ENCODE results near the gene RFTN1.
A peak's percentile ranks its signal among the peaks of the same experiment; 100 is the strongest.

RFTN1 gene

GRCh38 chr3:16406166-16406565 is 107.3 kb downstream of the RFTN1 start:
- no peak for DNase-seq (ENCODE audit: low spot score)

GRCh38 chr3:16404349-16404895 is 109.1 kb downstream of the RFTN1 start:
- no peak for DNase-seq (ENCODE audit: low spot score)

DNA sequence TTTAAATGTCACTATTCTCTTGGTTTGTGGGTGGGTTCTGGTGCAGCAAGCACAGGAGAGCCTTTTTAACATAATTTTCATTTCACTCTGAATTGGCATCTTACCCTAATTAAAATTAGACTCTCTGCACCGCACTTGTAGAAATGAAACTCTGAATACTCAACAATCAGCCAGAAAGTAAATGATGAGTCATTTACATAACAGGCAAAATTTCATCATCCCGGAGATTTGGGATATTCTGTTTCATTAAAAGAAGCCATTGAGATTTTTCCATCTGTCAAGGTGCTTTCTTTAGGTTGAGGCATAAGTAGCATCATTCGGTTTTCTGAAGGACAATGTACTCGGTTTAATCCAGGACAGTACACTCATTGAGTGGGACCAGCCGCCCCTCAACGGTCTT is 111.0 kb downstream of the RFTN1 start:
- DNase-seq (ENCODE audit: low spot score): no peak

GRCh38 chr3:16401273-16401672 is 112.2 kb downstream of the RFTN1 start:
- no peak for DNase-seq (ENCODE audit: low spot score)

GRCh38 chr3:16400106-16400931 is 113.2 kb downstream of the RFTN1 start:
- no peak for DNase-seq (ENCODE audit: low spot score)

- DNase-seq (ENCODE audit: low spot score): peak; percentile 28
Measured at GRCh38 chr3:16399473-16399872, 114.0 kb downstream of the RFTN1 start.

- no peak for DNase-seq (ENCODE audit: low spot score)
Measured at GRCh38 chr3:16398648-16399047, 114.9 kb downstream of the RFTN1 start.

GRCh38 chr3:16396202-16396601 is 117.3 kb downstream of the RFTN1 start:
- no peak for DNase-seq (ENCODE audit: low spot score)

- no peak for DNase-seq (ENCODE audit: low spot score)
Measured at GRCh38 chr3:16395212-16395611, 118.3 kb downstream of the RFTN1 start.

DNA sequence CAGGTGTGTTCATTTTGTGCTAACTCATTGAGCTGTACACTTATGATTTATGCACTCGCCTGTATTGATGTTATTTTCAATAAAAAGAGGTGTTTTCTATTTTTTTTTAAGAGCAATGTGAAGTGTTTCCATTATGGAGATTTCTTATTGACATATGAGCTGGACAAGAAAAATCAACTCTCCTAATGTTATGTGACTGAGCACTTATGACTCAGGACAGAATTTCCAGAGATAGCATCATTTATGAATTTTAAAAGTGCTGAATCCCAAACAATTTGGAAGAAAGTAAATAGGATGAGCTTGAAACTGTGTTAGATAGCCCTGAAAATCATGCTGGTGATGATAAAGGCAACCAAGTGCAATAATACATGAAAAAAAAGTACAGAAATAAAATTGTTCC is 118.9 kb downstream of the RFTN1 start:
- no peak for DNase-seq (ENCODE audit: low spot score)

DNA sequence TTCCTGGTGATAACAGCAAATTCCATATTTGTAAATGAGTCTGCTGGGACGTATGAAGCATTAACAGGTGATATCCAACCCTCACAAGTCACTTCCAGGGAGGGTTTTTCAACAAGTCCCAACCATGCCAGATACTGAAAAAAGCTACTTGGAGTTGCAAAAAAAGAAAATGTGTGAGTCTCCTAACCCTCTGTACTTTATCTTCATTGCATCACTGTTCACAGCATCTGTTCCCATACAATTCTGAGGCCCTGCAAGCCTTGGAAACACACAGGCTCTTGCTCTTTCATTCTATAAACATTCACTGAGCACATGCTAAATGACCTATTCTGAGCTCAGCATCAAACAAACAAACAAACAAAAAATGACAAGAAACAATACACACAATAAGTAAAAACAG is 120.8 kb downstream of the RFTN1 start:
- no peak for DNase-seq (ENCODE audit: low spot score)

DNA sequence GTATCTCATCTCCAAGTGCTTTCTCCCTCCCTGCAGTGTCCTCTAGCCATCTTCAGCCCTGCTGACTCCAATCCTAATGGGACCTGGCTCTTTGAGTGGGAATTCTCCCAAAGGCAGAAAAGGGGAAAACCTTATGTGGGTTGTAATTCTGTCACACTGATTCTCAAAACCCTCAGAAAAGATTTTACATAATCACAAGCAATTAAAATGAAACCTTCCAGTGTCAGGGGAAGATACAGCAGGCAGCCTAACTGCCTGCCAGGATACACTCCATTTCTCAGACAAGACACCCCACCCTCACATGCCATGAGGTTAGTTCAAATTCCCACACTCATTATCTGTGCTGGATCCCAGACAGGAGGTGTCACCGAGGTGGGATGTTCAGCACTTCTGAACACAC is 121.4 kb downstream of the RFTN1 start:
- DNase-seq (ENCODE audit: low spot score): no peak

DNA sequence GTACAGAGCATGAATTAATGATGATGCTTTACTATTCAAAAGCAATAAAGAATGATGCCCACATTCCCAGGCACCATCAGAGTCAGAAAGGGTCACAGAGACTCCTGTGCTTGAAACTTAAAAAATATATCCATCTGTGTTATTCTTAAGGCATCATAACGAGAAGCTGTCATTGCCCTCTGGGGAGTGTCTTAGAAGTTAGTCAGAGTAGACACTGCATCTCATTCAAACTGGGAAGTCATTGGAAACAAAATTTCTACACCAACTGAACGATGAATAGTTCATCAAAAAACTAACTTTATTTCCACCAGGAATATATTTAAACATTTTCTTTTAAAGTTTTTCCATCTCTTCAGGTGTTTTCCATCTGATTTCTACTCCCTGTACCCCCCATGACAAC is 122.9 kb downstream of the RFTN1 start:
- DNase-seq (ENCODE audit: low spot score): no peak

GRCh38 chr3:16388850-16389441 is 124.6 kb downstream of the RFTN1 start:
- no peak for DNase-seq (ENCODE audit: low spot score)

DNA sequence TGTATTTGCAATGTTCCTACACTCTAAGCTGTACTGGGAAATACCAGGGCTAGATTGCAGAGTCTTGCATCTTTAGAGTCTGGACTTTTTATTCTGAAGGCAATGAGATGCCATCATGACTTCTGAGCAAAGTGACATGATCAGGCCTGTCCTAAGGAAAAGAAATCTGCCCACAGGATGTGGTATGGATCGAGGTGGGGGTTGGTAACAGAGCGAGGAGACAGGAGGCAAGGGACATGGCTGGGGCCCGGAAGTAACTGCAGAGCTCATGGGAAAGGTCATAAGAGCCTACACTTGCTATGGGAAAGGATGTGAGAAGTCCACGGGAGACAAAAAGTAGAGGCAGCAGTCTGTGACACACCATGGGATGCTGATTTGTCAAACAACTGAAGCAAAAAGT is 126.9 kb downstream of the RFTN1 start:
- DNase-seq (ENCODE audit: low spot score): no peak

GRCh38 chr3:16385151-16385550 is 128.3 kb downstream of the RFTN1 start:
- DNase-seq (ENCODE audit: low spot score): no peak

- DNase-seq (ENCODE audit: low spot score): no peak
Measured at GRCh38 chr3:16383864-16384263, 129.6 kb downstream of the RFTN1 start.

DNA sequence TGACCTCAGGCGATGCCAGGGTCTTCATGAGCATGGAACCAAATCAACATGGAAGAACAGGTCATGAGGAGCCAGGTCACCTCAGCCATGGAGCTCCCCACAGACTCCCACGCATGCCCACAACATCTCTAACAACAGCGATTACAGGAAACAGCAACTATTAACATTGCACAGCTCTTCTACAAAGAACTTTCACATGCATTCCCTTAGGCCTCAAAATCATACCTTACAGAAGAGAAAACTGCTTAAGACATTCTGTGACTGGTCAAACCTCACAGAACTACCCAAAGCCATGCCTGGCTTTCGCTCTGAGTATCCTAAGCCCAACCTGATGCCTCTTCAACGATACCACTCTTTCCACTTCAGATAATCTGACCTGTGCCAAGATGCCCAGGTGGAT is 130.7 kb downstream of the RFTN1 start:
- DNase-seq (ENCODE audit: low spot score): no peak

- DNase-seq (ENCODE audit: low spot score): no peak
Measured at GRCh38 chr3:16381426-16381825, 132.1 kb downstream of the RFTN1 start.

GRCh38 chr3:16380421-16380820 is 133.1 kb downstream of the RFTN1 start:
- no peak for DNase-seq (ENCODE audit: low spot score)

DNA sequence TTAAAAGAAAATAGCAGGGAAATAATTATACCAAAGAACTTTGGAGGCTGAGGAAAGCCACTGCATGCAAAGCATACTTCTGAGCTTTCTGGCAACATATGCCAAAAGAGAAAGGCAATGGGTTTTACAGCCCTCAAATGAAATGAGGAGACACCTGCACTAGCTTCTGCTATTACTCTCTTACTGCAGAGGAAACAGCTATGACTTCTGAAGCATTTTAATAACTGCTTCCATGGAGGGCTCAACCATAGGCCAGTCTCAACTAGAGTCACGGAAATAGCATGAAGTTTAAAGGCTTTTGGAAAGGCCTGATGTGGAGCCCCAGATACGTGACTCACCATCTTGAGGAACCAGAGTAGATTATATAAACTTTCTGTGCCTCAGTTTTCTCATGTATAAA is 133.7 kb downstream of the RFTN1 start:
- DNase-seq (ENCODE audit: low spot score): no peak

DNA sequence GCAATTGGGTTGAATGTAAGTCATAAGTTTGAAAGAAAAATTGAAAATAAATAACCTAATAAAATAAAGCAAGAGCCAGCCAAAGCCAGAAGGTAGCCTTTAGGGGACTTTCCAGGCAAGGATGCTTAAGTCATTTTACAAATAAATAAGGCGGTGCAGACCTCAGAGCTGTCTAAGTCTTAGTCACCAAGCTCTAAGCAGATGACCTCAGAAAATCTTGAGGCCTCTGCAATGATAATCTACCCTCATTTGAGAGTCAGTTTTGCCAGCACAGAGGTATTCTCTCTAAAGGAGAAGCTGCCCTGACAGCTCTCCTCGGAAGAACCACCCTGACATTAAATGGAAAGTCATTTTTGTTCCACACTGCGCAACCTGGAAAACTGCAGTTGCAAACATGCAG is 134.6 kb downstream of the RFTN1 start:
- no peak for DNase-seq (ENCODE audit: low spot score)

DNA sequence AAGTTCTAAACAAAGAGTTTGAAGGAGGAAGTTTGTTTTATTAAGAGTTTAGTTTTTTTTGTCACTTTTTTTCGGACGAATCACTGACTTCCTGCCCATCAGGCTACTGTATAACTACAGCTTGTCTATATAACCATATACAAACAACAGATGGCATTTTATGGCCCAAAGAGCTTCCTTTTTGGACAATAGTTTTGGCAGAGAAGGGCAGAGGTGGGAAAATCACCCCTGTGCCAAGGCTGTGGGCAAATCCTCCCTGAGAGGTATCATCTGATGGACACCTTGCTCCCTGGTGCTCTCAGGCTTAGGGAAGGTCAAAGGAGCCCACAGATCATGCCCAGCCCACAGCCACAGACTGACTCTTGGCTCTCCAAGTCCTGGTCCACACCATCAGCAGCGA is 135.1 kb downstream of the RFTN1 start:
- no peak for DNase-seq (ENCODE audit: low spot score)

GRCh38 chr3:16377847-16378302 is 135.6 kb downstream of the RFTN1 start:
- no peak for DNase-seq (ENCODE audit: low spot score)

Measured in iPS-NIHi11 (cell line).